DMS53 treated with DMSO at 0.1 percent for 48 hours (cell line): Measurements from ENCODE around the gene TRIM34.
"Not testable (repeated sequence)": the region's sequence is repeated elsewhere in the genome, so short reads cannot be mapped to it uniquely, and the experiment has no call there.

ENCODE experiments used
- DNase-seq: peaks from one replicate; lab custom pipeline; 2025; ENCODE audit not compliant: unreplicated experiment; lab: John Stamatoyannopoulos, UW

The TRIM34 gene

GRCh38 chr11:5683620-5684019, 58.8 kb downstream of the TRIM34 start:
- not testable (repeated sequence) for DNase-seq

- no peak for DNase-seq
Measured at GRCh38 chr11:5684036-5684645, 59.3 kb downstream of the TRIM34 start.

- peak; percentile 57 for DNase-seq
Measured at GRCh38 chr11:5684646-5685362, 60.0 kb downstream of the TRIM34 start, which contains the start of gene TRIM5. TSS of gene TRIM5 (minus strand) at chr11:5685074. CDS start at chr11:5680177, 4,897 bp downstream.

- no peak for DNase-seq
Measured at GRCh38 chr11:5686426-5686825, 61.6 kb downstream of the TRIM34 start.

- no peak for DNase-seq
Measured at GRCh38 chr11:5688482-5688881, 63.7 kb downstream of the TRIM34 start.

GRCh38 chr11:5689551-5689983, 64.8 kb downstream of the TRIM34 start, which contains the start of gene TRIM22:
TSS of gene TRIM22 (plus strand) at chr11:5689790. CDS start at chr11:5696233, 6,443 bp downstream.
- DNase-seq, result no peak

- DNase-seq, result no peak
Measured at GRCh38 chr11:5690216-5690615, 65.4 kb downstream of the TRIM34 start.

- no peak for DNase-seq
Measured at GRCh38 chr11:5690736-5691135, 65.9 kb downstream of the TRIM34 start.

GRCh38 chr11:5691238-5691963, 66.6 kb downstream of the TRIM34 start:
- not testable (repeated sequence) for DNase-seq

- DNase-seq, result no peak
Measured at GRCh38 chr11:5691964-5692361, 67.2 kb downstream of the TRIM34 start.
